Osteocyte (in vitro differentiated cells): Measurements from ENCODE around the gene NCF4. TPM values are rescaled to one million over a fixed set of nuclear protein-coding genes. Genes with fewer than 3 reads are reported as not detected.

Experiments used
- DNase-seq: peaks from one replicate; pipeline ENCODE4 v3.0.0; 2021; ENCODE audit warnings: mixed read lengths; ENCODE audit not compliant: unreplicated experiment; ENCODE audit errors: extremely low spot score
- H3K27ac Mint-ChIP-seq: one replicate; pipeline ENCODE4 v1.8.0; 2021; ENCODE audit warnings: mild to moderate bottlenecking, mixed read lengths; ENCODE audit not compliant: unreplicated experiment
- H3K27me3 Mint-ChIP-seq: one replicate; pipeline ENCODE4 v1.8.0; 2021; ENCODE audit warnings: mixed read lengths; ENCODE audit not compliant: unreplicated experiment
- H3K36me3 Mint-ChIP-seq: one replicate; pipeline ENCODE4 v1.8.0; 2021; ENCODE audit warnings: mixed read lengths; ENCODE audit not compliant: unreplicated experiment
- H3K4me1 Mint-ChIP-seq: one replicate; pipeline ENCODE4 v1.8.0; 2021; ENCODE audit warnings: mixed read lengths; ENCODE audit not compliant: unreplicated experiment
- H3K4me3 Mint-ChIP-seq: one replicate; pipeline ENCODE4 v1.8.0; 2021; ENCODE audit warnings: mild to moderate bottlenecking, moderate library complexity, mixed read lengths; ENCODE audit not compliant: unreplicated experiment
- H3K9me3 Mint-ChIP-seq: one replicate; pipeline ENCODE4 v1.8.0; 2021; ENCODE audit warnings: mixed read lengths; ENCODE audit not compliant: unreplicated experiment
- CTCF ChIP-seq: fragments of 200-600 bp; sonication (generic); IDR thresholded peaks from 2 replicates; pipeline ENCODE4 v1.5.0; 2021; ENCODE audit warnings: antibody characterized with exemption, mild to moderate bottlenecking, moderate library complexity
- total RNA-seq: library from RNA; stranded (reverse); gene quantifications from 2 replicates; pipeline ENCODE4 v1.2.1, GENCODE V29; 2021

The NCF4 gene
- total RNA-seq, 1 donor from 2014 or later, result not detected

GRCh38 chr22:36863979-36864378, 3.2 kb downstream of the NCF4 start:
- no peak overlapping the region for H3K27ac Mint-ChIP-seq
- no peak for TF ChIP-seq CTCF
- no peak for DNase-seq
- peaks cover 17% of the 10 kb centered on the region for H3K27me3 Mint-ChIP-seq
- no peaks in the 10 kb centered on the region for H3K36me3 Mint-ChIP-seq
- H3K9me3 Mint-ChIP-seq, result no peaks in the 10 kb centered on the region
- no peak overlapping the region for H3K4me3 Mint-ChIP-seq
- no peaks in the 10 kb centered on the region for H3K4me1 Mint-ChIP-seq

- H3K27me3 Mint-ChIP-seq, result peaks cover 14% of the 10 kb centered on the region
- no peak overlapping the region for H3K4me3 Mint-ChIP-seq
- no peaks in the 10 kb centered on the region for H3K36me3 Mint-ChIP-seq
- no peak for DNase-seq
- H3K9me3 Mint-ChIP-seq, result no peaks in the 10 kb centered on the region
- H3K4me1 Mint-ChIP-seq, result no peaks in the 10 kb centered on the region
- H3K27ac Mint-ChIP-seq, result no peak overlapping the region
- TF ChIP-seq CTCF, result no peak
Measured at GRCh38 chr22:36864454-36865215, 3.8 kb downstream of the NCF4 start.

- no peaks in the 10 kb centered on the region for H3K9me3 Mint-ChIP-seq
- H3K27me3 Mint-ChIP-seq, result peaks cover 12% of the 10 kb centered on the region
- DNase-seq, result no peak
Measured at GRCh38 chr22:36865346-36865745, 4.5 kb downstream of the NCF4 start.

DNA sequence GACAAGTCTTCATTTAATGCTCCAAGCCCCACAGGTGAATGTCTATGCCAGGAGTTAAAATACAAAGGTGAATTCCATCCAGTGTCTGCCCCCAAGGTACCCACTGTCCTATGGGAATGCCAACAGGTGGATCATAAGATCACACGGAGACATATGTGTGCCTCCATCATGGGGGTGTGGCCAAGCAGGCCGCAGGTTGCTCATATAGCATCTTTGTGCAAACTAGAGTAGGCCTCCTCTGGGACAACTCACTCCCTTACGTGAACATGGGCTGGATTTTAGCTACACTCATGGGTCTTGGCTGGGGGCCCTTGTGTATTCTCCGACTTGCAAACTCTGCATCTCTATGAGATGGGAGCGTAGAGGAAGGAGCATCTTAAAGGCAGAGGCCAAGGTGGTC, 6.9 kb downstream of the NCF4 start:
- H3K4me3 Mint-ChIP-seq, result no peak overlapping the region
- H3K4me1 Mint-ChIP-seq, result no peaks in the 10 kb centered on the region
- no peak overlapping the region for H3K27ac Mint-ChIP-seq
- no peaks in the 10 kb centered on the region for H3K9me3 Mint-ChIP-seq
- no peaks in the 10 kb centered on the region for H3K36me3 Mint-ChIP-seq
- no peak for DNase-seq
- no peak for TF ChIP-seq CTCF
- H3K27me3 Mint-ChIP-seq, result peaks cover 15% of the 10 kb centered on the region

More at GRCh38 chr22:36865346-36865745, 4.5 kb downstream of the NCF4 start:
- TF ChIP-seq CTCF, result no peak
- no peaks in the 10 kb centered on the region for H3K4me1 Mint-ChIP-seq
- H3K36me3 Mint-ChIP-seq, result no peaks in the 10 kb centered on the region
- H3K4me3 Mint-ChIP-seq, result no peak overlapping the region
- no peak overlapping the region for H3K27ac Mint-ChIP-seq

DNA sequence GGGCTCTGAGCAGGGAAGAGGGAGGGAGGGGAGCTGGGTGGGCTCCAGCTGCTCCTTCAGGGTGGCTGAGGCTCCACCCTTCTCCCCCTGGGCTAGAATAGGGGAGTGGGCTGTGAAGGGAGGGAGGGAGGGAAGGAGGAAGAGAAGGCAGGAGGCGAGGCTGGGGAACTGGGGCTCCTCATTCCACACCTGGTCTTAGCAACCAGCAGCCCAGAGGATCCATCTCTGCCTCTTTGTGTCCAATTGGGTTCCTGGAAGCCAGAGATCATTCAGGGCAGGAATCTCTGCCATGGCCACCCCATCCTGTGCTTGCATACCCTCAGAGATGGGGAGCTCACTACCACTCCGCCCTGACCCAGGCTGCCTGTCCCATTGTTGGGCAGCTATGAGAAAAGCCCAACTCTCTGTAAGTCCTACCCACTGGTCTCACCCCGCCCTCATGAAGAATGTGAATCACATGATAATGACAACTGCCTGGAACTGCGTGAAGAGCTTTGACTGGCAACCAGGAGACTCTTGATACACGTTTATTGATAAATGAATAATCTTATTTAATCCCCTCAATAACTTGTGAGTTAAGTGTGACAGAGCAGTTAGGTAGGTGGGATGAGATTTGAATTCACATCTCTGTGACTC, 7.9 kb downstream of the NCF4 start:
- no peak overlapping the region for H3K4me3 Mint-ChIP-seq
- TF ChIP-seq CTCF, result no peak
- H3K27ac Mint-ChIP-seq, result no peak overlapping the region
- DNase-seq, result no peak
- H3K9me3 Mint-ChIP-seq, result no peaks in the 10 kb centered on the region
- H3K4me1 Mint-ChIP-seq, result peaks cover under 1% of the 10 kb centered on the region
- H3K27me3 Mint-ChIP-seq, result peaks cover 15% of the 10 kb centered on the region
- H3K36me3 Mint-ChIP-seq, result no peaks in the 10 kb centered on the region
